SK-N-SH treated with all-trans-retinoic acid at 6 μM for 48 hours (cell line): ENCODE results near the gene SNX15.
A peak's percentile ranks its signal among the peaks of the same experiment; 100 is the strongest.

Experiments used
- ATAC-seq: fragments of 200-7000 bp; cut with Tn5 transposase; 3 replicates; pipeline ENCODE4 v1.9.1; 2020; ENCODE audit warnings: mild to moderate bottlenecking, moderate library complexity
- ARNTL ChIP-seq: fragments of 450-650 bp; formaldehyde crosslinking; IDR thresholded peaks from 2 replicates; pipeline ENCODE4 v1.5.0; 2020; ENCODE audit warnings: low read depth, mild to moderate bottlenecking, moderate library complexity, borderline replicate concordance
- BACH2 ChIP-seq: fragments of 250-450 bp; sonication (Bioruptor Pico); IDR thresholded peaks from 2 replicates; pipeline ENCODE4 v1.9.0; 2021; ENCODE audit warnings: mild to moderate bottlenecking, borderline replicate concordance
- CSDC2 ChIP-seq: fragments of 250-450 bp; sonication (Bioruptor Pico); IDR thresholded peaks from 2 replicates; pipeline ENCODE4 v1.5.0; 2020; ENCODE audit warnings: mild to moderate bottlenecking, moderate library complexity
- CSRNP3 ChIP-seq: fragments of 250-450 bp; sonication (Bioruptor Pico); IDR thresholded peaks from 2 replicates; pipeline ENCODE4 v1.5.1; 2021; ENCODE audit warnings: mild to moderate bottlenecking, moderate library complexity
- ESRRG ChIP-seq: fragments of 250-450 bp; sonication (Bioruptor Pico); IDR thresholded peaks from 2 replicates; pipeline ENCODE4 v1.6.1; 2021; ENCODE audit warnings: mild to moderate bottlenecking
- GLIS3 ChIP-seq: fragments of 250-450 bp; sonication (Bioruptor Pico); IDR thresholded peaks from 2 replicates; pipeline ENCODE4 v1.5.0; 2020; ENCODE audit warnings: mild to moderate bottlenecking, moderate library complexity
- ISL1 ChIP-seq: fragments of 250-450 bp; sonication (Bioruptor Pico); IDR thresholded peaks from 2 replicates; pipeline ENCODE4 v2.1.2; 2022; ENCODE audit warnings: mild to moderate bottlenecking, moderate library complexity
- OSR1 ChIP-seq: fragments of 250-450 bp; sonication (Bioruptor Pico); IDR thresholded peaks from 2 replicates; pipeline ENCODE4 v1.8.0; 2022; ENCODE audit warnings: moderate library complexity, mild to moderate bottlenecking, inconsistent platforms
- PATZ1 ChIP-seq: fragments of 250-450 bp; sonication (Bioruptor Pico); IDR thresholded peaks from 2 replicates; pipeline ENCODE4 v1.8.0; 2020; ENCODE audit warnings: mild to moderate bottlenecking, moderate library complexity, borderline replicate concordance
- RARB ChIP-seq: fragments of 250-450 bp; sonication (Bioruptor Pico); IDR thresholded peaks from 2 replicates; pipeline ENCODE4 v1.8.0; 2021; ENCODE audit warnings: mild to moderate bottlenecking, moderate library complexity
- SNAI2 ChIP-seq: fragments of 250-450 bp; sonication (Bioruptor Pico); IDR thresholded peaks from 2 replicates; pipeline ENCODE4 v1.5.0; 2020; ENCODE audit warnings: mild to moderate bottlenecking, moderate library complexity
- TCF4 ChIP-seq: fragments of 250-450 bp; sonication (Bioruptor Pico); IDR thresholded peaks from 2 replicates; pipeline ENCODE4 v1.8.0; 2021; ENCODE audit warnings: mild to moderate bottlenecking, moderate library complexity, borderline replicate concordance
- TOX ChIP-seq: fragments of 250-450 bp; sonication (Bioruptor Pico); IDR thresholded peaks from 2 replicates; pipeline ENCODE4 v1.8.0; 2021; ENCODE audit warnings: mild to moderate bottlenecking, moderate library complexity, borderline replicate concordance
- ZC3H10 ChIP-seq: fragments of 250-450 bp; sonication (Bioruptor Pico); IDR thresholded peaks from 2 replicates; pipeline ENCODE4 v1.5.1; 2021; ENCODE audit warnings: mild to moderate bottlenecking, moderate library complexity
- ZFP3 ChIP-seq: fragments of 250-450 bp; sonication (Bioruptor Pico); IDR thresholded peaks from 2 replicates; pipeline ENCODE4 v1.5.0; 2020; ENCODE audit warnings: mild to moderate bottlenecking, moderate library complexity
- ZFP30 ChIP-seq: fragments of 450-650 bp; formaldehyde crosslinking; IDR thresholded peaks from 2 replicates; pipeline ENCODE4 v1.5.0; 2022; ENCODE audit warnings: mild to moderate bottlenecking, moderate library complexity
- ZNF565 ChIP-seq: fragments of 450-650 bp; formaldehyde crosslinking; conservative IDR thresholded peaks from 2 replicates; pipeline ENCODE4 v1.5.0; 2020; ENCODE audit warnings: low read depth, mild to moderate bottlenecking, moderate library complexity
- ZNF70 ChIP-seq: fragments of 450-650 bp; formaldehyde crosslinking; IDR thresholded peaks from 2 replicates; pipeline ENCODE4 v1.5.0; 2020; ENCODE audit warnings: mild to moderate bottlenecking, moderate library complexity
- ZNF8 ChIP-seq: fragments of 450-650 bp; formaldehyde crosslinking; IDR thresholded peaks from 2 replicates; pipeline ENCODE4 v1.5.0; 2020; ENCODE audit warnings: mild to moderate bottlenecking, moderate library complexity
- TF ChIP-seq, protein P1 (sequence below): fragments of 250-450 bp; sonication (Bioruptor Pico); IDR thresholded peaks from 2 replicates; pipeline ENCODE4 v1.8.0; 2021; ENCODE audit warnings: low read depth, mild to moderate bottlenecking, moderate library complexity, borderline replicate concordance
- TF ChIP-seq, protein P2 (sequence below): fragments of 250-450 bp; sonication (Bioruptor Pico); IDR thresholded peaks from 2 replicates; pipeline ENCODE4 v1.5.1; 2020; ENCODE audit warnings: low read depth, mild to moderate bottlenecking, moderate library complexity
- TF ChIP-seq, protein P3 (sequence below): fragments of 250-450 bp; sonication (Bioruptor Pico); IDR thresholded peaks from 2 replicates; pipeline ENCODE4 v1.5.0; 2020; ENCODE audit warnings: mild to moderate bottlenecking, moderate library complexity

The SNX15 gene

DNA sequence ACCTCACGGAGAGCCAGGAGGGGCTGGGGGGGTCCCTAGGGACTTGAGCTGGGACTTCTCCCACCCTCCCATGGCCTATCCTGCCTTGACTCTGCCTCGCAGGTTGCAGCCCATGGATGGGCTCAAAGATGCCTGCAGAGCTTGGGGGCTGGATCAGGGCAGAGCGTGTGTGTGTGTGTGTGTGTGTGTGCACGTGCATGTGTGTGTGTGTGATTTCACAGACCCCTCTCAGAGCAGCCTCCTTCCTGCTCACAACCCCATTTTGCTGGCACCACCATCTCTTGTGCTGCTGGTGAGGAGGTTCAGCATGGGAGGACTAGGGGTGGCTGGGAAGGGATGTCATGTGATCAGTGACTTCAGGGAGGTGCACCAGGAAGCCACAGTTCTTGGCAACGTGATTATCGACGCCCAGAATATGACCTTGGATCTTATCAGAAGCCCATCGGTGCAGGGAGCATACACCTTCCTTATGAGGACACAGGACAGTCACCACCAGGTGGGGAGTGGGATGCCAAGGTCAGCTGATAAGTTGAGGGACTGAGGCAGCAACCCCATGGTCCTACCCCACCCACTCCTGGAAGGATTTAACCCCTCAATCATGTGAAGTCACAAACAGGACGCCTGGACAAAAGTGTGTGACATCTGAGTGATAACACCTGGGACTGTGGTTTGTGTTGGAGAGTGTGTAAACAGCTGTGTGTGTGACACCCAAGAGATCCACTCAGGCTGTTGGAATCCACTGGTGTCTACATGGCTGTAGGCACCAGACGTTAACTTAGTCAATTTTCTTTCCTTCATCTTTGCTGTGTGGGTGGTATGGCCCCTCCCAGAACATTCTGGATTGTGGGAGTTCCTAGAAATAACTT is 33.0 kb downstream of the SNX15 start:
- TF ChIP-seq CSRNP3 = no peak
- TF ChIP-seq, protein P1, sequence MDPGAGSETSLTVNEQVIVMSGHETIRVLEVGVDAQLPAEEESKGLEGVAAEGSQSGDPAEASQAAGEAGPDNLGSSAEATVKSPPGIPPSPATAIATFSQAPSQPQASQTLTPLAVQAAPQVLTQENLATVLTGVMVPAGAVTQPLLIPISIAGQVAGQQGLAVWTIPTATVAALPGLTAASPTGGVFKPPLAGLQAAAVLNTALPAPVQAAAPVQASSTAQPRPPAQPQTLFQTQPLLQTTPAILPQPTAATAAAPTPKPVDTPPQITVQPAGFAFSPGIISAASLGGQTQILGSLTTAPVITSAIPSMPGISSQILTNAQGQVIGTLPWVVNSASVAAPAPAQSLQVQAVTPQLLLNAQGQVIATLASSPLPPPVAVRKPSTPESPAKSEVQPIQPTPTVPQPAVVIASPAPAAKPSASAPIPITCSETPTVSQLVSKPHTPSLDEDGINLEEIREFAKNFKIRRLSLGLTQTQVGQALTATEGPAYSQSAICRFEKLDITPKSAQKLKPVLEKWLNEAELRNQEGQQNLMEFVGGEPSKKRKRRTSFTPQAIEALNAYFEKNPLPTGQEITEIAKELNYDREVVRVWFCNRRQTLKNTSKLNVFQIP (CRISPR knock-in tag) = no peak
- no peak for TF ChIP-seq ARNTL
- TF ChIP-seq ISL1 (CRISPR knock-in tag) = no peak
- no peak for TF ChIP-seq OSR1 (CRISPR knock-in tag)
- no peak for TF ChIP-seq TCF4
- no peak for TF ChIP-seq CSDC2 (CRISPR knock-in tag)
- TF ChIP-seq, protein P2, sequence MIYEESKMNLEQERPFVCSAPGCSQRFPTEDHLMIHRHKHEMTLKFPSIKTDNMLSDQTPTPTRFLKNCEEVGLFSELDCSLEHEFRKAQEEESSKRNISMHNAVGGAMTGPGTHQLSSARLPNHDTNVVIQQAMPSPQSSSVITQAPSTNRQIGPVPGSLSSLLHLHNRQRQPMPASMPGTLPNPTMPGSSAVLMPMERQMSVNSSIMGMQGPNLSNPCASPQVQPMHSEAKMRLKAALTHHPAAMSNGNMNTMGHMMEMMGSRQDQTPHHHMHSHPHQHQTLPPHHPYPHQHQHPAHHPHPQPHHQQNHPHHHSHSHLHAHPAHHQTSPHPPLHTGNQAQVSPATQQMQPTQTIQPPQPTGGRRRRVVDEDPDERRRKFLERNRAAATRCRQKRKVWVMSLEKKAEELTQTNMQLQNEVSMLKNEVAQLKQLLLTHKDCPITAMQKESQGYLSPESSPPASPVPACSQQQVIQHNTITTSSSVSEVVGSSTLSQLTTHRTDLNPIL (CRISPR knock-in tag) = no peak
- no peak for ATAC-seq

DNA sequence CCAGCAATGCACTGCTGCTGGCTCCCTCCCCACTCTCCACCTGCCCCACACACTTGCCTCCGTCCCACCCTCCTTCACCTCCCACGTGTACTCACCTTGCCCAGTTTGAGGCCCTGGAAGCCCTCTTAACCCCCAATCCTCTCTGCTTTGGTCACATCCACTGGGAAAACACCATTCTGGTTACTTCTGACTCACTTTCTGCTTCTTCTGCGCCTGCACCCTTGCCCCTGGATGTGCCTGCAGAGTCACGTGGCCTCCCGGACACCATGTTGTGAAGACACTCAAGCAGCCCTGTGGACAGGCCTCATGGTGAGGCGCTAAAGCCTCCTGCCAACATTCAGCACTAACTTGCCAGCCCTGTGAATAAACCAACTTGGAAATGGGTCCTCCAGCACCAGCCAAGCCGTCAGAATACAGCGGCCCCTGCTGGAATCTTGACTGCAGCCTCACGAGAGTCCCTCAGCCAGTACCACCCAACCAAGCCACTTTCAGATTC is 33.7 kb downstream of the SNX15 start:
- TF ChIP-seq TOX (no peak), ZC3H10 (CRISPR knock-in tag) (no peak), ZNF565 (CRISPR knock-in tag) (no peak), ARNTL (no peak), ZFP30 (CRISPR knock-in tag) (no peak)
- peak; percentile 17; the same call in 1 of the 3 replicates for ATAC-seq

DNA sequence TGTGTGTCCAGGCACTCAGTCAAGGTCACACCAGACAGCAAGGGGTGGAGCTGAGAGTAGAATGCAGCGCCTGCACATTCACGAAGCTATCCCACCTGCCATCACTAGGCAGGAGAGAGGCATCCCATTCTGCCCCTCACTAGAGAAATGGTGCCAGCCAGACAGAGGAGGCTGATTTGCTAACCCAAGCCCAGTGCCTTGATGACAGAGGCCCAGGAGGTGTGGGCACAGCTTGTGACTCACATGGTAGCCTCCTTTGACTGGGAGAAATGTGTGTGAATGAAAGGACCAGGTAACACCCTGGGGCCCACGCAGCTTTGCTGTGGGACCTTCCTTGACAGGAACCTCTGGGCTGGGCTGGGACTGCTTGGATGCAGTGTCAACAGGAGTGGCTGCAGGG is 36.3 kb downstream of the SNX15 start:
- ATAC-seq = no peak
- TF ChIP-seq ZNF565 (CRISPR knock-in tag) (no peak), SNAI2 (CRISPR knock-in tag) (no peak), GLIS3 (CRISPR knock-in tag) (no peak), BACH2 (CRISPR knock-in tag) (no peak), RARB (CRISPR knock-in tag) (no peak), ZNF8 (no peak), TOX (no peak), OSR1 (CRISPR knock-in tag) (no peak), TCF4 (no peak), ZNF70 (no peak), ZFP30 (CRISPR knock-in tag) (no peak), ESRRG (CRISPR knock-in tag) (no peak), ZFP3 (CRISPR knock-in tag) (no peak), PATZ1 (CRISPR knock-in tag) (no peak), ISL1 (CRISPR knock-in tag) (no peak), ARNTL (no peak)
- TF ChIP-seq, protein P3, sequence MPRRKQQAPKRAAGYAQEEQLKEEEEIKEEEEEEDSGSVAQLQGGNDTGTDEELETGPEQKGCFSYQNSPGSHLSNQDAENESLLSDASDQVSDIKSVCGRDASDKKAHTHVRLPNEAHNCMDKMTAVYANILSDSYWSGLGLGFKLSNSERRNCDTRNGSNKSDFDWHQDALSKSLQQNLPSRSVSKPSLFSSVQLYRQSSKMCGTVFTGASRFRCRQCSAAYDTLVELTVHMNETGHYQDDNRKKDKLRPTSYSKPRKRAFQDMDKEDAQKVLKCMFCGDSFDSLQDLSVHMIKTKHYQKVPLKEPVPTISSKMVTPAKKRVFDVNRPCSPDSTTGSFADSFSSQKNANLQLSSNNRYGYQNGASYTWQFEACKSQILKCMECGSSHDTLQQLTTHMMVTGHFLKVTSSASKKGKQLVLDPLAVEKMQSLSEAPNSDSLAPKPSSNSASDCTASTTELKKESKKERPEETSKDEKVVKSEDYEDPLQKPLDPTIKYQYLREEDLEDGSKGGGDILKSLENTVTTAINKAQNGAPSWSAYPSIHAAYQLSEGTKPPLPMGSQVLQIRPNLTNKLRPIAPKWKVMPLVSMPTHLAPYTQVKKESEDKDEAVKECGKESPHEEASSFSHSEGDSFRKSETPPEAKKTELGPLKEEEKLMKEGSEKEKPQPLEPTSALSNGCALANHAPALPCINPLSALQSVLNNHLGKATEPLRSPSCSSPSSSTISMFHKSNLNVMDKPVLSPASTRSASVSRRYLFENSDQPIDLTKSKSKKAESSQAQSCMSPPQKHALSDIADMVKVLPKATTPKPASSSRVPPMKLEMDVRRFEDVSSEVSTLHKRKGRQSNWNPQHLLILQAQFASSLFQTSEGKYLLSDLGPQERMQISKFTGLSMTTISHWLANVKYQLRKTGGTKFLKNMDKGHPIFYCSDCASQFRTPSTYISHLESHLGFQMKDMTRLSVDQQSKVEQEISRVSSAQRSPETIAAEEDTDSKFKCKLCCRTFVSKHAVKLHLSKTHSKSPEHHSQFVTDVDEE (CRISPR knock-in tag) = no peak
- TF ChIP-seq, protein P2 (CRISPR knock-in tag) = no peak
- TF ChIP-seq, protein P1 (CRISPR knock-in tag) = no peak
